GM10248 (cell line): ENCODE results near the gene DRAM1.

Experiments used
- CTCF ChIA-PET: fragments of 300-600 bp; sonication (Branson Sonifier 250); formaldehyde crosslinking; extraction: SDS; loops from one replicate; lab custom pipeline; 2021; ENCODE audit warnings: antibody characterized with exemption; lab: Yijun Ruan, JAX
- POLR2A ChIA-PET: fragments of 350-650 bp; sonication (Branson Sonifier 250); formaldehyde crosslinking; extraction: SDS; loops from one replicate; lab custom pipeline; 2020; ENCODE audit warnings: antibody characterized with exemption; lab: Yijun Ruan, JAX
- DNase-seq: peaks from one replicate; pipeline ENCODE4 v3.0.0; 2012; ENCODE audit errors: extremely low spot score
- CTCF ChIP-seq: IDR thresholded peaks from 2 replicates; pipeline ENCODE4 v1.5.1; 2012; ENCODE audit warnings: mild to moderate bottlenecking, low read depth; ENCODE audit errors: extremely low read depth, missing control alignments, control extremely low read depth

Gene DRAM1

GRCh38 chr12:101870925-101871324 is 6.5 kb upstream of the DRAM1 start:
- no peak for TF ChIP-seq CTCF
- POLR2A ChIA-PET = no interaction called here
- no peak for DNase-seq
- CTCF ChIA-PET = interaction anchor here (0.7 to 1.5 kb wide), 2 partner anchors 10 to 15 kb away, joined by 3 to 4 read pairs; no protein-coding TSS in a partner anchor

DNA sequence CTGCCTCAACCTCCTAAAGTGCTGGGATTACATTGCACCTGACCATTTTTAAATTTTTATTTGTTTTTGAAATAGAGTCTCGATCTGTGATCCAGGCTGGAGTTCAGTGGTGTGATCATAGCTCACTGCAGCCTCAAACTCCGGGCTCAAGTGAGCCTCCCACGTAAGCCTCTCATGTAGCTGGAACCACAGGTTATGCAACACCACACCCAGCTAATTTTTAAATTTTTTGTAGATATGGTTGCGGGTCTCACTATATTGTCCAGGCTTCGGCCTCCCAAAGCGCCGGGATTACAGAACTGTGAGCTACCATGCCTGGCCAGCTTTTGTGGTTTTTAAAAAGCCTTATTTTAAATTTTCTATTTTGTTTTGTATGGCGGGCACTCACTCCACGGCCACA is 2.2 kb upstream of the DRAM1 start:
- ChIA-PET CTCF (interaction anchor here (0.9 to 2.1 kb wide), 7 partner anchors 10 to 52 kb away, joined by 3 to 18 read pairs (median 4); partner anchors contain the start of gene GNPTAB), POLR2A (no interaction called here)
- no peak for TF ChIP-seq CTCF
- DNase-seq = no peak

- ChIA-PET POLR2A (no interaction called here), CTCF (interaction anchor here (1.5 to 2.1 kb wide), 4 partner anchors 11 to 38 kb away, joined by 4 to 18 read pairs (median 6); no protein-coding TSS in a partner anchor)
- no peak for DNase-seq
- no peak for TF ChIP-seq CTCF
Observed at GRCh38 chr12:101876322-101876860, 989 bp upstream of the DRAM1 start.

DNA sequence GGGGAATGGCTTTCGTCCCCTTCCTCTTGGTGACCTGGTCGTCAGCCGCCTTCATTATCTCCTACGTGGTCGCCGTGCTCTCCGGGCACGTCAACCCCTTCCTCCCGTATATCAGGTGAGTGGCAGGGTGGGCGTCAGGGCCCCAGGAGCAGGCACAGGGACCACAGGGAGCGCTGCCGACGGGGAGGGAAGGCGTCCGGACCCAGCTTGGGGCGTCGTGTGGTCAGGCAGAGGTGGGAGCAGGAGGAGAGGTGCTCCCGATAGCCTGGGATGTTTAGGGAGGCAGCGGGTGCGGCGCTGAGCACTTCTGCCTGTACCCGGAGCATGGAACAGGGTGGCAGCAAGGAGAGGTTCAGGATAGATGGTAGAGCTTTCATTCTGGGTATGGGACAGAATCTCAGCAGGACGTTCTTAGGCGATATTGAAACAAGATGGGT is 444 bp downstream of the DRAM1 start:
- peak; percentile 37 for DNase-seq
- ChIA-PET POLR2A (interaction anchor here (0.9 to 1.0 kb wide), 2 partner anchors 8 to 34 kb away, joined by 3 read pairs; no protein-coding TSS in a partner anchor), CTCF (interaction anchor here (0.5 to 1.7 kb wide), 6 partner anchors 9 to 104 kb away, joined by 3 to 5 read pairs (median 3); no protein-coding TSS in a partner anchor)
- TF ChIP-seq CTCF = no peak

GRCh38 chr12:101878243-101878821 is 952 bp downstream of the DRAM1 start:
- ChIA-PET CTCF (interaction anchor here (0.8 to 1.7 kb wide), 4 partner anchors 8 to 39 kb away, joined by 3 to 5 read pairs (median 3); no protein-coding TSS in a partner anchor), POLR2A (interaction anchor here (0.9 kb wide), 1 partner anchor 34 kb away, joined by 3 read pairs; no protein-coding TSS in a partner anchor)
- peak; percentile 22 for DNase-seq

More at GRCh38 chr12:101878243-101878821, 952 bp downstream of the DRAM1 start:
- no peak for TF ChIP-seq CTCF
